Measurements from ENCODE around the gene WRAP73.

Gene WRAP73

DNA sequence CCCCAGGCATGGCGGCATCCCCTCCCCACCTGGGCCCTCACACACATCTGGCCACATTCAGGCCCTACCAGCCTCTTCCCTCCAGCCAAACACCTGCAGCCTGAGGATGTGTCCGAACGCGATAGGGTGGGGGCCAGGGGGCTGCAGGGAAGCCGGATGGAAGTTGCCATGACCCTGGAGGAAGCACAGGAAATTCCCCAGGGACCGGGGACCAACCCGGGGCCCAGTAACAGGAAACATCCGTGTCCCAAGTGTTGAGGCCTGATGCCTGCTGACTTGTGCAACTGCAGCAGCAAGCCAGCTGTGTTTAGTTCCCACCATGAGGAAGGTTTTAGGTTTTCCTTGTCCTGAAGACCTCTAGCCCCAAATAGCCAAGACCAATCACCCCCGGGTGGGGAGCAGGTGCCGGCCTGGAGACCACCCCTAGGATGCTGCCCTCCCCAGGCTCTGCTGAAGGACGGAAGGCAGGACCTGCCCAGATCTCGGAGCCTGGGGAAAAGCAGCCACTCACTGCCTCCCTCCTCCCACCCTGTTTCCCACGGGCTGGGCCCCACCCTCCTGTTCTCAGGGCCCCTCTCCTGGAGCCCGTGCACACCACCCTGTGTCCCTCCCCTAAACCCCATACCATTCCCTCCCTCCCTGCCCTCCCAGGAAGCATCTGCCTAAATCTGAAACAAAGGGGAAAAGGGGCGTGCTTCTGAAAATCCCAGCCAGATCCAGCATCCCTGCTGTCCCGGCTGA lies 68.4 kb downstream of the WRAP73 start:
- TF ChIP-seq POLR2AphosphoS5 (IDR thresholded peaks at IDR 0.05; ENCODE audit: low read depth, low read length), result no peak
- no peak for TF ChIP-seq POLR2A (IDR thresholded peaks at IDR 0.05; ENCODE audit: low read depth, low read length)
- no peak for TF ChIP-seq TAF1 (IDR thresholded peaks at IDR 0.05; ENCODE audit: borderline replicate concordance, low read depth, low read length)
- FAIRE-seq (no peak), DNase-seq (ENCODE audit: insufficient read length) (no peak)
